Calu3 (cell line): Measurements from ENCODE around the gene VWC2L. TPM values are rescaled to one million over a fixed set of nuclear protein-coding genes. Genes with fewer than 3 reads are reported as not detected.

Experiments
- BruUV-seq: library from RNA; stranded (reverse); fragments of 400-500 nt; replicated peaks from 2 replicates; lab custom pipeline; 2021; lab: Mats Ljungman, UMichigan
- CTCF ChIA-PET: fragments of 300-600 bp; sonication (Branson Sonifier 250); formaldehyde crosslinking; loops from one replicate; lab custom pipeline; 2022; ENCODE audit warnings: antibody characterized with exemption; lab: Charles Lee
- DNase-seq: peaks from one replicate; pipeline ENCODE4 v3.0.0; 2022
- H3K27ac Mint-ChIP-seq: one replicate; pipeline ENCODE4 v1.8.0; 2022; ENCODE audit warnings: mixed read lengths; ENCODE audit not compliant: unreplicated experiment
- H3K27me3 Mint-ChIP-seq: one replicate; pipeline ENCODE4 v1.8.0; 2022; ENCODE audit warnings: mixed read lengths; ENCODE audit not compliant: unreplicated experiment
- H3K36me3 Mint-ChIP-seq: one replicate; pipeline ENCODE4 v1.8.0; 2022; ENCODE audit warnings: mild to moderate bottlenecking, moderate library complexity, mixed read lengths; ENCODE audit not compliant: insufficient read depth, unreplicated experiment
- H3K4me1 Mint-ChIP-seq: one replicate; pipeline ENCODE4 v1.8.0; 2022; ENCODE audit warnings: mild to moderate bottlenecking, low read depth, mixed read lengths; ENCODE audit not compliant: unreplicated experiment
- H3K4me3 Mint-ChIP-seq: one replicate; pipeline ENCODE4 v1.8.0; 2022; ENCODE audit warnings: mild to moderate bottlenecking, low read depth, moderate library complexity, mixed read lengths; ENCODE audit not compliant: unreplicated experiment
- H3K9me3 Mint-ChIP-seq: one replicate; pipeline ENCODE4 v1.8.0; 2022; ENCODE audit warnings: low read depth, mixed read lengths; ENCODE audit not compliant: unreplicated experiment
- CTCF ChIP-seq: fragments of 200-600 bp; IDR thresholded peaks from one replicate; pipeline ENCODE4 v1.8.0; 2022; ENCODE audit warnings: antibody characterized with exemption; ENCODE audit not compliant: unreplicated experiment
- intact Hi-C: fragments of 100-400 bp; cut with micrococcal nuclease; formaldehyde crosslinking; loops from one replicate; pipeline ENCODE4 v1.10.0; 2022; ENCODE audit not compliant: unreplicated experiment
- total RNA-seq: library from RNA; stranded (reverse); gene quantifications from 2 replicates; pipeline ENCODE4 v1.2.3, GENCODE V29; 2022

Gene VWC2L
- total RNA-seq, 1 experiment from 2014 or later: not detected

- no peaks in the 10 kb centered on the region for H3K27me3 Mint-ChIP-seq
Observed at GRCh38 chr2:214537929-214538328, 127.1 kb downstream of the VWC2L start.

DNA sequence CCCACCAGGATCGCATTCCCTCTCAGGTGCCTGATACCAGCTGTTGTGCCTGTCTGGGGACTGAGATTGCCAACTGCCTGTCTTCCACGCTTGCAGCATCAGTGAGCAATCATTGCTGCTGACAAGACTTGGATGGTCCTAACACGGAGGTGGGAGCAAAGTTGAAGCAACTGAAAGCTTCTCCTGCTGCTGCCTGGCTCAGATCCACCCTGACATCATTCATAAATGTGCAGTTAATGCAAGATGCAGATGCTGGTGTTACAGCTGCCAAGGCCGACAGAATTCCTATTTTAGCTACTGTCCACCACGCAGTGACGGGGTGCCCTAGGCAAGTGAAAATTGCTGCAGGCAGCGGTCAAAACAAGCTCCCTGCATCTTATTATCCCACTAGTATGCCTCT is 131.4 kb downstream of the VWC2L start:
- no TSS peak for BruUV-seq
- intact Hi-C loops: no loop called here
- TF ChIP-seq CTCF: no peak
- DNase-seq: no peak
- no peaks in the 10 kb centered on the region for H3K27me3 Mint-ChIP-seq
- H3K36me3 Mint-ChIP-seq: no peaks in the 10 kb centered on the region
- peaks cover 31% of the 10 kb centered on the region for H3K4me1 Mint-ChIP-seq
- no peaks in the 10 kb centered on the region for H3K9me3 Mint-ChIP-seq
- peak overlapping the region; percentile 39 for H3K4me3 Mint-ChIP-seq
- no peak overlapping the region for H3K27ac Mint-ChIP-seq
- CTCF ChIA-PET: no interaction called here

More at GRCh38 chr2:214537929-214538328, 127.1 kb downstream of the VWC2L start:
- Mint-ChIP-seq H3K4me3 (no peak overlapping the region), H3K36me3 (no peaks in the 10 kb centered on the region), H3K4me1 (peaks cover 17% of the 10 kb centered on the region), H3K9me3 (no peaks in the 10 kb centered on the region), H3K27ac (no peak overlapping the region)
- BruUV-seq: no TSS peak
- CTCF ChIA-PET: no interaction called here
- intact Hi-C loops: no loop called here
- TF ChIP-seq CTCF: no peak
- no peak for DNase-seq

DNA sequence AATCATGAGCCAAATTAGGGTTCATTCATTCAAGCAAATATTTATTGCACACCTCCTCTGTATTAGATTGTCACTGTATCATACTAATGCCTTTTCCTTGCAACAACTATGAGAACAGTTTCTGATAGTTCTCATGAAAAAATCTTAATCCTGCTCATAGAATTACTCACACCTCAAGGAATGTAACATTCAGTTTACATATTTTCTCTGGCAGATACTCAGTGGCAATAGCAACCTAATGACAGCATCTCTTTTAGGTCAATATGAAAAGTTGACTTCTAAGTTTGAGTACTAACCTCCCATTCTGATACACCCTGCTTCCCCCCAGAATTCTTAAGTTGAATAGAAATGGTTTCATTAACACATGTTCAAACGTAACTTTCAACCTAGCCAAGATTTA is 132.0 kb downstream of the VWC2L start:
- peak overlapping the region; percentile 75 for H3K27ac Mint-ChIP-seq
- intact Hi-C loops: no loop called here

GRCh38 chr2:214543386-214543955 is 132.6 kb downstream of the VWC2L start:
- Mint-ChIP-seq H3K9me3 (no peaks in the 10 kb centered on the region), H3K4me1 (peaks cover 31% of the 10 kb centered on the region), H3K36me3 (no peaks in the 10 kb centered on the region), H3K27ac (peak overlapping the region; percentile 75), H3K27me3 (no peaks in the 10 kb centered on the region), H3K4me3 (peak overlapping the region; percentile 39)
- BruUV-seq: no TSS peak
- CTCF ChIA-PET: interaction anchor here (0.7 kb wide), 1 partner anchor 56 kb away, joined by 3 read pairs; no protein-coding TSS in a partner anchor
- no peak for TF ChIP-seq CTCF
- DNase-seq: peak; percentile 36
- intact Hi-C loops: no loop called here

More for the DNA sequence above, 132.0 kb downstream of the VWC2L start:
- BruUV-seq: no TSS peak
- peak overlapping the region; percentile 39 for H3K4me3 Mint-ChIP-seq
- no peaks in the 10 kb centered on the region for H3K36me3 Mint-ChIP-seq
- peaks cover 31% of the 10 kb centered on the region for H3K4me1 Mint-ChIP-seq
- no peaks in the 10 kb centered on the region for H3K27me3 Mint-ChIP-seq
- CTCF ChIA-PET: interaction anchor here (0.7 kb wide), 1 partner anchor 55 kb away, joined by 3 read pairs; no protein-coding TSS in a partner anchor
- TF ChIP-seq CTCF: no peak
- no peak for DNase-seq
- H3K9me3 Mint-ChIP-seq: no peaks in the 10 kb centered on the region
